GM06990 (cell line): Measurements from ENCODE around the gene ANKH.
"Not testable (repeated sequence)": the region's sequence is repeated elsewhere in the genome, so short reads cannot be mapped to it uniquely, and the experiment has no call there.

Experiments
- DNase-seq: peaks from one replicate; pipeline ENCODE4 v3.0.0-alpha.2; 2011; ENCODE audit not compliant: insufficient read length; ENCODE audit errors: extremely low read depth
- H3K27me3 ChIP-seq: replicated peaks from 2 replicates; pipeline ENCODE4 v1.6.0; 2011; ENCODE audit warnings: low read length; ENCODE audit not compliant: control insufficient read depth, insufficient read depth
- H3K36me3 ChIP-seq: 2 replicates; pipeline ENCODE4 v1.5.1; 2011; ENCODE audit warnings: low read length; ENCODE audit not compliant: control insufficient read depth, insufficient read depth
- H3K4me3 ChIP-seq: replicated peaks from 2 replicates; pipeline ENCODE4 v1.5.1; 2011; ENCODE audit warnings: low read depth, mild to moderate bottlenecking, control low read depth, low read length
- TF ChIP-seq, protein P1 (sequence below): IDR thresholded peaks from 2 replicates; pipeline ENCODE4 v1.5.1; 2011; ENCODE audit warnings: low read length, control low read depth, mild to moderate bottlenecking, inconsistent platforms; ENCODE audit not compliant: insufficient read depth, poor library complexity, severe bottlenecking

The ANKH gene

DNA sequence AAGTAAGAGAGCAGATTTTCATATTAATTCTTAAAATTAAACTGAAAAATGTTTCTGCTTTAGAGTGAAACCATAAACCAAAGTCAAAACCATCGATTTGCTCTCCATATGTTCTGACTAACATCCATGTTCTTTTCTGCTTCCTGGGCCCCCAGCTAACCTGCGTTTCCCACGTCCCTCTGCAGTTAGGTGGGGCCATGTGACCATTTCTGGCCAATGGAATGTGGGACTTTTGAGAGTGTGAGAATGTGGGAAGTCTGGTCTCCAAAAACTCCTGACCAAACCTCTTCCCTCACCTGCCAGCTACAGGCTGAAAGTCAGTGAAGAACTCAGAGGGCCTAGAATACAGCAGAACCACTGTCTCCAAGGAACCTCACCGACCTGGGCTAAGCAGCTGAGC, 44.9 kb downstream of the ANKH start:
- no peaks in the 10 kb centered on the region for H3K27me3 ChIP-seq
- H3K36me3 ChIP-seq, result no peaks in the 10 kb centered on the region
- no peak for DNase-seq
- no peak overlapping the region for H3K4me3 ChIP-seq
- TF ChIP-seq, protein P1, sequence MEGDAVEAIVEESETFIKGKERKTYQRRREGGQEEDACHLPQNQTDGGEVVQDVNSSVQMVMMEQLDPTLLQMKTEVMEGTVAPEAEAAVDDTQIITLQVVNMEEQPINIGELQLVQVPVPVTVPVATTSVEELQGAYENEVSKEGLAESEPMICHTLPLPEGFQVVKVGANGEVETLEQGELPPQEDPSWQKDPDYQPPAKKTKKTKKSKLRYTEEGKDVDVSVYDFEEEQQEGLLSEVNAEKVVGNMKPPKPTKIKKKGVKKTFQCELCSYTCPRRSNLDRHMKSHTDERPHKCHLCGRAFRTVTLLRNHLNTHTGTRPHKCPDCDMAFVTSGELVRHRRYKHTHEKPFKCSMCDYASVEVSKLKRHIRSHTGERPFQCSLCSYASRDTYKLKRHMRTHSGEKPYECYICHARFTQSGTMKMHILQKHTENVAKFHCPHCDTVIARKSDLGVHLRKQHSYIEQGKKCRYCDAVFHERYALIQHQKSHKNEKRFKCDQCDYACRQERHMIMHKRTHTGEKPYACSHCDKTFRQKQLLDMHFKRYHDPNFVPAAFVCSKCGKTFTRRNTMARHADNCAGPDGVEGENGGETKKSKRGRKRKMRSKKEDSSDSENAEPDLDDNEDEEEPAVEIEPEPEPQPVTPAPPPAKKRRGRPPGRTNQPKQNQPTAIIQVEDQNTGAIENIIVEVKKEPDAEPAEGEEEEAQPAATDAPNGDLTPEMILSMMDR, result no peak

GRCh38 chr5:14825977-14826376, 45.6 kb downstream of the ANKH start:
- TF ChIP-seq, protein P1, result no peak
- Histone ChIP-seq H3K27me3 (no peaks in the 10 kb centered on the region), H3K4me3 (no peak overlapping the region), H3K36me3 (no peaks in the 10 kb centered on the region)
- DNase-seq, result no peak

GRCh38 chr5:14824499-14824898, 47.1 kb downstream of the ANKH start:
- Histone ChIP-seq H3K4me3 (no peak overlapping the region), H3K36me3 (no peaks in the 10 kb centered on the region), H3K27me3 (no peaks in the 10 kb centered on the region)
- TF ChIP-seq, protein P1, result no peak
- DNase-seq, result no peak

GRCh38 chr5:14821100-14821845, 50.3 kb downstream of the ANKH start:
- TF ChIP-seq, protein P1, result no peak
- no peak for DNase-seq
- Histone ChIP-seq H3K4me3 (no peak overlapping the region), H3K36me3 (no peaks in the 10 kb centered on the region), H3K27me3 (no peaks in the 10 kb centered on the region)

DNA sequence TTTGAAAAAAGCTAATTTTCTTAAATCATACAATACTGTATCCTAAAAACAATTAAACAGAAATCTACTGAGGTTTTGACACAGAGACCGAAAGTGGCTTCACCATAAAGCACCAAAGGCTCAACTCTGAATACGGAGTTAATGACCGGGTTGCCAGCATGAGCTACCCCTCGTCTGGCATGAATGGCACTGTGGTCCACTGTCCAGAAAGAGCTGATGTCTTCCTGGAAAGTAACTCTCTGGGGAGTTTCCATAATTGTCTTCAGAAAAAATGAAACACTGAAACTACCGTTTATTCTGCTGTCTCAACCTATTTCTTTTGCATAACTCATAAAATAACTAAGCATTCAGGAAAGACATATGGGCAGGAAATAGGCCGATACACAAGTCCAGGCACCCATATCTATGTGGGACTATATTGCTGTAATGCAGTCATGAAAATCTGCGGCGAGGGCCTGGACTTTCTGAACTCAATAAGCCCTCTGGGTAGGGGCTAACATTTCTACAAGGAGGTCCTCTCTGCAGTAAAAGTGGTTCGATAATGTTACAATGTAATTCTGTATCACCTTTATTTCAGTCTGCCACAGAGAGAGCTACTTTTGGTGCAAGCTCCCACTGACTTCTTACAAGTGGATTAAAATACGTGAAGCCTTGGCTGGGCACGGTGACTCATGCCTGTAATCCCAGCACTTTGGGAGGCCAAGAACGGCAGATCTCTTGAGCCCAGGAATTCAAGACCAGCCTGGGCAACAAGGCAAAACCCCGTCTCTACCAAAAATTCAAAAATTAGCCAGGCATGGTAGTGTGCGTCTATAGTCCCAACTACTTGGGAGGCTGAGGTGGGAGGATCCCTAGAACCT, 52.4 kb downstream of the ANKH start:
- Histone ChIP-seq H3K4me3 (peak overlapping the region; percentile 33; the same call in 1 of the 2 replicates), H3K27me3 (no peaks in the 10 kb centered on the region), H3K36me3 (no peaks in the 10 kb centered on the region)
- TF ChIP-seq, protein P1, result no peak
- peak; percentile 19 for DNase-seq

- H3K4me3 ChIP-seq, DNase-seq, H3K27me3 ChIP-seq, H3K36me3 ChIP-seq: not testable (repeated sequence)
Observed at GRCh38 chr5:14817762-14818136, 53.8 kb downstream of the ANKH start.
